HCT116 (cell line): ENCODE measurements around the gene F10. TPM values are rescaled to one million over a fixed set of nuclear protein-coding genes. Genes with fewer than 3 reads are reported as not detected.
"Not testable (repeated sequence)": the region's sequence is repeated elsewhere in the genome, so short reads cannot be mapped to it uniquely, and the experiment has no call there.

Source experiments
- ATAC-seq: fragments of 200-7000 bp; cut with Tn5 transposase; 2 replicates; pipeline ENCODE4 v1.9.1; 2020; ENCODE audit warnings: mild to moderate bottlenecking, moderate library complexity
- BruUV-seq: library from RNA; stranded (reverse); fragments of 400-500 nt; replicated peaks from 2 replicates; lab custom pipeline; 2021; lab: Mats Ljungman, UMichigan
- CTCF ChIA-PET: fragments of 300-600 bp; sonication (Branson Sonifier 250); formaldehyde crosslinking; loops from one replicate; lab custom pipeline; 2021; ENCODE audit warnings: antibody characterized with exemption; lab: Charles Lee
- POLR2A ChIA-PET: fragments of 300-600, 350-600 bp; sonication (Branson Sonifier 250); formaldehyde crosslinking; loops from one replicate; lab custom pipeline; 2021; ENCODE audit warnings: antibody characterized with exemption; lab: Charles Lee
- RAD21 ChIA-PET, 2 experiments: fragments of 300-600 bp; sonication (Branson Sonifier 250); formaldehyde crosslinking; loops; one replicate each; lab custom pipeline; 2023; ENCODE audit warnings: low total read pairs in 2 of 2; ENCODE audit not compliant: uncharacterized antibody in 2 of 2, unreplicated experiment in 2 of 2, low non-redundant PET in 1 of 2; lab: Charles Lee
- DNase-seq: peaks from one replicate; pipeline ENCODE4 v3.0.0-alpha.2; 2010; ENCODE audit warnings: low read depth, low spot score
- H2AFZ ChIP-seq: fragments of 200-600 bp; shearing (Covaris generic), sonication (generic); 2 replicates; pipeline ENCODE4 v1.6.1; 2017; ENCODE audit warnings: low read depth, mixed run types, mixed read lengths, antibody characterized with exemption, low read length; ENCODE audit not compliant: poor library complexity, severe bottlenecking
- H3K27ac ChIP-seq: 2 replicates; pipeline ENCODE4 v1.5.1; 2012; ENCODE audit warnings: low read depth, low read length
- H3K27me3 ChIP-seq: fragments of 200-600 bp; sonication (generic); 2 replicates; pipeline ENCODE4 v1.6.1; 2016; ENCODE audit warnings: mixed run types, low read length, mixed read lengths; ENCODE audit not compliant: insufficient read depth
- H3K36me3 ChIP-seq, 2 experiments: fragments of 200-500 bp in 1 of 2; fragments of 200-600 bp in 1 of 2; sonication (Bioruptor generic) in 1 of 2; sonication (generic) in 1 of 2; 2 replicates each; pipeline versions ENCODE4 v1.5.1 to v1.6.1; 2014 to 2016; ENCODE audit warnings: low read length in 2 of 2, inconsistent platforms in 1 of 2, mixed read lengths in 1 of 2, mixed run types in 1 of 2; ENCODE audit not compliant: insufficient read depth in 2 of 2, control insufficient read depth in 1 of 2
- H3K4me1 ChIP-seq, 2 experiments: fragments of 200-600 bp in 1 of 2; sonication (generic) in 1 of 2; 2 replicates each; pipeline versions ENCODE4 v1.5.1 to v1.6.1; 2012 to 2017; ENCODE audit warnings: low read length in 2 of 2, inconsistent platforms in 1 of 2, mild to moderate bottlenecking in 1 of 2, mixed read lengths in 1 of 2, mixed run types in 1 of 2, moderate library complexity in 1 of 2; ENCODE audit not compliant: insufficient read depth in 2 of 2, control insufficient read depth in 1 of 2
- H3K4me2 ChIP-seq: fragments of 200-600 bp; sonication (generic); 2 replicates; pipeline ENCODE4 v1.6.1; 2017; ENCODE audit warnings: mixed run types, low read length, mixed read lengths
- H3K4me3 ChIP-seq, 2 experiments: fragments of 200-600 bp in 1 of 2; sonication (generic) in 1 of 2; replicated peaks in 1 of 2; 2 replicates each; pipeline ENCODE4 v1.5.1; 2011 to 2016; ENCODE audit warnings: low read length in 2 of 2, control low read depth in 1 of 2, low read depth in 1 of 2, mild to moderate bottlenecking in 1 of 2, mixed read lengths in 1 of 2, mixed run types in 1 of 2
- H3K79me2 ChIP-seq: fragments of 200-600 bp; sonication (generic); 2 replicates; pipeline ENCODE4 v1.6.1; 2017; ENCODE audit warnings: mild to moderate bottlenecking, mixed run types, low read length, moderate library complexity, mixed read lengths; ENCODE audit not compliant: insufficient read depth
- H3K9ac ChIP-seq: fragments of 200-600 bp; sonication (generic); 2 replicates; pipeline ENCODE4 v1.6.1; 2016; ENCODE audit warnings: low read length, mixed read lengths
- H3K9me2 ChIP-seq: fragments of 200-600 bp; sonication (generic), shearing (Covaris generic); 2 replicates; pipeline ENCODE4 v1.6.1; 2017; ENCODE audit warnings: mixed run types, mild to moderate bottlenecking, moderate library complexity; ENCODE audit not compliant: insufficient read depth
- H3K9me3 ChIP-seq, 2 experiments: fragments of 200-500 bp in 1 of 2; fragments of 200-600 bp in 1 of 2; sonication (Bioruptor generic) in 1 of 2; sonication (generic) in 1 of 2; 2 replicates each; pipeline ENCODE4 v1.6.1; 2014 to 2017; ENCODE audit warnings: low read length in 2 of 2, mixed read lengths in 2 of 2, inconsistent platforms in 1 of 2, low read depth in 1 of 2, mild to moderate bottlenecking in 1 of 2, mixed run types in 1 of 2, moderate library complexity in 1 of 2; ENCODE audit not compliant: control insufficient read depth in 1 of 2, insufficient read depth in 1 of 2
- H4K20me1 ChIP-seq: fragments of 200-600 bp; sonication (generic), shearing (Covaris generic); 2 replicates; pipeline ENCODE4 v1.6.1; 2017; ENCODE audit warnings: mixed run types, mild to moderate bottlenecking, moderate library complexity; ENCODE audit not compliant: insufficient read depth
- CBX3 ChIP-seq: IDR thresholded peaks from 2 replicates; pipeline ENCODE4 v1.6.1; 2012; ENCODE audit warnings: low read depth
- FOSL1 ChIP-seq: IDR thresholded peaks from 2 replicates; pipeline ENCODE4 v1.6.1; 2012; ENCODE audit warnings: low read depth
- POLR2A ChIP-seq: IDR thresholded peaks from 2 replicates; pipeline ENCODE4 v1.7.0; 2011; ENCODE audit warnings: borderline replicate concordance; ENCODE audit not compliant: insufficient read depth, insufficient read length; ENCODE audit errors: extremely low read depth
- intact Hi-C: fragments of 100-400 bp; cut with micrococcal nuclease; formaldehyde crosslinking; loops from 2 replicates; pipeline ENCODE4 v1.10.0; 2022
- total RNA-seq: library from RNA; stranded (reverse); gene quantifications from one replicate; pipeline ENCODE4 v1.2.1, GENCODE V29; 2021; ENCODE audit not compliant: unreplicated experiment
- TF ChIP-seq, protein P1 (sequence below), 3 experiments: fragments of 200-600 bp in 1 of 3; sonication (generic) in 1 of 3; IDR thresholded peaks in 2 of 3; conservative IDR thresholded peaks in 1 of 3; 2 replicates each; pipeline ENCODE4 v1.5.1; 2012 to 2017; ENCODE audit warnings: low read depth in 2 of 3, low read length in 2 of 3, antibody characterized with exemption in 1 of 3, borderline replicate concordance in 1 of 3, control low read depth in 1 of 3, mild to moderate bottlenecking in 1 of 3, mixed read lengths in 1 of 3, mixed run types in 1 of 3, moderate library complexity in 1 of 3; ENCODE audit not compliant: insufficient read depth in 1 of 3

The F10 gene
- total RNA-seq, 1 experiment from 2014 or later = 4.0 TPM

DNA sequence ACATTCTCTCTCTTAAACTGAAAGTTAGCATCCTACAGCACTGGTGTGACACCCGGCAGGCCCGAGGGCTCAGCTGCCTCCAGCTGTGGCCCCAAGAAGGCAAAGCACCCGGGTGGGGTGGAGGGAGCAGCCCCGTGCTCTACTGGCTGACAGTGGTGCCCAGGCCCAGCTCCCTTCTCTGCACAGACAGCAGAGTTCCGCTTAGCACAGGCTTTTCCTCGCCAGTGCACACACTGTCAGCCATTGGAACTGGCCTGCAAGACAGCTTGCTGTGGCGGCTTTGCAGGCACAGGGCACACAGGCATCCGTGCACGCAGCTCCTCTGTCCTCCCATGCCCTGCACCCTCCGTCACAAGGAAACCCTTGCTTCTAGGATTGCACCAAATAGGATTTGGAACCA, 20.3 kb upstream of the F10 start:
- H3K36me3 ChIP-seq, RAD21 ChIA-PET, H3K27me3 ChIP-seq, H4K20me1 ChIP-seq, H2AFZ ChIP-seq, H3K9ac ChIP-seq, BruUV-seq, DNase-seq, CTCF ChIA-PET, H3K4me2 ChIP-seq, H3K9me3 ChIP-seq, intact Hi-C loops, H3K79me2 ChIP-seq, ATAC-seq, H3K9me2 ChIP-seq, H3K4me3 ChIP-seq, POLR2A ChIA-PET, H3K27ac ChIP-seq: not testable (repeated sequence)
- H3K4me1 ChIP-seq = peaks cover 0 to 11% of the 10 kb centered on the region in 2 experiments; a peak in 1 of 4 replicates

DNA sequence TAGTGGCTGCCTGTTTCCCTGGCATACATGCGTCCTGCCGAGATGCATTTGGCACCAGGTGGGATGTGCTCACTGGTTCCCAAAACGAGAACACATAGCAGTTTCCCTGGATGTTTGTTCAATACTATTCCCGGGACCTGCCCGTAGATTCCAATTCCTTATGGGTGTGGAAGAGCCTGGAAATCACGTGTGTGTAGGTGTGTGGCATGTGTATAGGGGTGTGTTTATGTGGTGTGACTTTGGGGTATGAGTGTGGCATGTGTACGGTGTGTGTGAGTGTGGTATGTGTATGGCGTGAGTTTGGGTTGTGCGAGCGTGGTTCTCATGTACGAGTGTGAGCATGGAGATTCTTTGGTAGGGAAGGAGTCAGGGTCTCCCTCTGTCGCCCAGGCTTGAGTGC, 19.9 kb upstream of the F10 start:
- Histone ChIP-seq H3K4me3 (no peak overlapping the region), H3K4me2 (no peak overlapping the region), H4K20me1 (no peaks in the 10 kb centered on the region), H3K4me1 (peaks cover 0 to 11% of the 10 kb centered on the region in 2 experiments; a peak in 1 of 4 replicates), H3K27ac (no peak overlapping the region), H3K9me2 (no peaks in the 10 kb centered on the region), H3K36me3 (no peaks in the 10 kb centered on the region), H3K27me3 (peaks cover 5% of the 10 kb centered on the region; the same call in 1 of the 2 replicates), H3K9me3 (no peaks in the 10 kb centered on the region), H3K9ac (no peak overlapping the region), H2AFZ (no peak overlapping the region), H3K79me2 (no peaks in the 10 kb centered on the region)
- intact Hi-C loops = no loop called here
- no TSS peak for BruUV-seq
- RAD21 ChIA-PET = no interaction called here
- ATAC-seq (no peak), DNase-seq (no peak)
- no peak for TF ChIP-seq POLR2A
- TF ChIP-seq FOSL1 = no peak
- TF ChIP-seq CBX3 = no peak
- CTCF ChIA-PET = no interaction called here
- POLR2A ChIA-PET = no interaction called here

DNA sequence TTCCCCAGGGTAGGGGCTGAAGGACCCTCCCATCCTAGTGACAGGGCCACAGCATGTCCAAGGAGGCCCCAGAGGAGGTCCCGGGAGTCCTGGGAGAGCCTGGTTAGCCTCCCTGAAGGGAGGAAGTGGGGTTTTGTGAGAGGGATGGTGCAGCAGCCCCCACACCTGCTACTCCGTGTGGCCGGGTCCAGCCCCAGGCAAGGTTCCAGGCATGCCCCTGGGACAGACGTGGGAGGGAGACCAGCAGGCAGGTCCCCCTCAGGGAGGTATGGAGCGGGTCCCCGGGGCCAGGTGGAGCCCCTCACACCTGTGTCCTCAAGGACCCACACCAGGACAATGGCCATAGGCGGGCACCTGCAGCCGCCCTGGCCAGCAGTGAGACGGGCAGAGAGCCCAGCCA, 19.0 kb upstream of the F10 start:
- Histone ChIP-seq H3K9me2 (no peaks in the 10 kb centered on the region), H3K79me2 (no peaks in the 10 kb centered on the region), H3K9me3 (no peaks in the 10 kb centered on the region), H3K4me3 (no peak overlapping the region), H3K27ac (no peak overlapping the region), H3K9ac (no peak overlapping the region), H3K36me3 (no peaks in the 10 kb centered on the region), H3K4me1 (peaks cover 0 to 11% of the 10 kb centered on the region in 2 experiments; a peak in 1 of 4 replicates), H3K27me3 (peaks cover 5% of the 10 kb centered on the region; the same call in 1 of the 2 replicates), H3K4me2 (no peak overlapping the region), H4K20me1 (no peaks in the 10 kb centered on the region), H2AFZ (no peak overlapping the region)
- ATAC-seq (no peak), DNase-seq (no peak)
- ChIA-PET RAD21 (no interaction called here), CTCF (no interaction called here), POLR2A (no interaction called here)
- no TSS peak for BruUV-seq
- intact Hi-C loops = no loop called here
- TF ChIP-seq, protein P1, sequence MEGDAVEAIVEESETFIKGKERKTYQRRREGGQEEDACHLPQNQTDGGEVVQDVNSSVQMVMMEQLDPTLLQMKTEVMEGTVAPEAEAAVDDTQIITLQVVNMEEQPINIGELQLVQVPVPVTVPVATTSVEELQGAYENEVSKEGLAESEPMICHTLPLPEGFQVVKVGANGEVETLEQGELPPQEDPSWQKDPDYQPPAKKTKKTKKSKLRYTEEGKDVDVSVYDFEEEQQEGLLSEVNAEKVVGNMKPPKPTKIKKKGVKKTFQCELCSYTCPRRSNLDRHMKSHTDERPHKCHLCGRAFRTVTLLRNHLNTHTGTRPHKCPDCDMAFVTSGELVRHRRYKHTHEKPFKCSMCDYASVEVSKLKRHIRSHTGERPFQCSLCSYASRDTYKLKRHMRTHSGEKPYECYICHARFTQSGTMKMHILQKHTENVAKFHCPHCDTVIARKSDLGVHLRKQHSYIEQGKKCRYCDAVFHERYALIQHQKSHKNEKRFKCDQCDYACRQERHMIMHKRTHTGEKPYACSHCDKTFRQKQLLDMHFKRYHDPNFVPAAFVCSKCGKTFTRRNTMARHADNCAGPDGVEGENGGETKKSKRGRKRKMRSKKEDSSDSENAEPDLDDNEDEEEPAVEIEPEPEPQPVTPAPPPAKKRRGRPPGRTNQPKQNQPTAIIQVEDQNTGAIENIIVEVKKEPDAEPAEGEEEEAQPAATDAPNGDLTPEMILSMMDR (IDR thresholded peaks at IDR 0.05 in 2 of 3, conservative IDR thresholded peaks at IDR 0.05 in 1 of 3; ENCODE audit: borderline replicate concordance in 1 of 3, insufficient read depth in 1 of 3, low read depth in 2 of 3, low read length in 2 of 3) = no peak
